Measurements from ENCODE around the gene FAF1.
"Not testable (repeated sequence)": the region's sequence is repeated elsewhere in the genome, so short reads cannot be mapped to it uniquely, and the experiment has no call there.

Gene FAF1

DNA sequence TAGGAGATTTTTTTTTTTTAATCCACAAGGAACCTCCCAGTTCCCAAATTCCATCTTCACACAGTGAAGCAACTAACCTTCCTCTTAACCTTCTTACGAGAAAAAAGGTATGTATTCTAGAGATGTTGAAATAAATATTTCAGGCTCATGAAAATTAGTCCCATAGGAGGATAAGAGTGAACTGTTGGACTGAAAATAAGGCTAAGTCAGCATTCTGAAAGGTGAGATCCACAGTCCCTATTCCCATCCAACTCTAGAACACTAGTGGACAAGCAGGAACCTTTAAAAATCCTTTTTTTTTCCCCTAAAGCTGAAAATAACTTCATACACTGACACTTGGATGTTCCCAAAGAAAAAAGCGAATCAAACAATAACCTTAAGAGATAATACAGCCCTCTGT, 44.4 kb downstream of the FAF1 start:
- Histone ChIP-seq H3K9me3 (ENCODE audit: control insufficient read depth in 1 of 2, low read length in 2 of 2) (peaks cover 0 to 3% of the 10 kb centered on the region in 2 donors), H3K36me3 (ENCODE audit: control insufficient read depth in 1 of 2, insufficient read depth in 2 of 2, low read length in 2 of 2) (no peaks in the 10 kb centered on the region), H3K9ac (ENCODE audit: low read depth in 1 of 2, low read length in 2 of 2) (no peak overlapping the region), H3K4me3 (ENCODE audit: low read depth in 1 of 2, low read length in 2 of 2) (no peak overlapping the region), H3K27ac (ENCODE audit: low read depth, low read length) (no peak overlapping the region), H3K4me1 (ENCODE audit: control insufficient read depth in 1 of 2, insufficient read depth in 2 of 2, low read length in 2 of 2) (no peaks in the 10 kb centered on the region), H3K27me3 (ENCODE audit: control insufficient read depth in 1 of 2, insufficient read depth in 2 of 2, low read length in 2 of 2) (no peaks in the 10 kb centered on the region)

DNA sequence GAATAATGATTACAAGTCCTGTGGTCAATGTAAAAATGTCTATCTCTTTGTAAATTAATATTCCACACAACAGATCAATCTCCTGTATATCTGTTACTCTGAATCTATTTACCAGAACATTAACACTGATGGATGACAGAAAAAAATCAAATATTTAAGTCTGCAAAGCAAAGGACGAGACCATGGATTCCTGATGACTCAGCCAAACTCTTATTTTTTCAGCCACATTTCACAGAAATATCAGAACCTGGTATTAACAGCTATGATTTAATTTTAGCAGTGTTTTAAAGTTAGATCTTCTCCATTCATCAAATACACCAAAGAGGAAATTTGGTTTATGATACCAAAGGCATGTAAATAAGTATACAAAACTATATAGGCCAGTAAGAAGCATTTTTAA, 46.1 kb downstream of the FAF1 start:
- no peak overlapping the region for H3K27ac ChIP-seq (ENCODE audit: low read depth, low read length)

DNA sequence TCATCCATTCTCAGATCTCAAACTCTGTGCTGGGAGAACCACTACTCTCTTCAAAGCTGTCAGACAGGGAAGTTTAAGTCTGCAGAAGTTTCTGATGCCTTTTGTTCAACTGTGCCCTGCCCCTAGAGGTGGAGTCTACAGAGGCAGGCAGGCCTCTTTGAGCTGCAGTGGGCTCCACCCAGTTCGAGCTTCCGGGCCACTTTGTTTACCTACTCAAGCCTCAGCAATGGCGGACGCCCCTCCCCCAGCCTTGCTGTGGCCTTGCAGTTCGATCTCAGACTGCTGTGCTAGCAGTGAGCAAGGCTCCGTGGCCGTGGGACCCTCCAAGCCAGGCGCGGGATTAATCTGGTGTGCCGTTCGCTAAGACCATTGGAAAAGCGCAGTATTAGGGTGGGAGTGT, 49.7 kb downstream of the FAF1 start:
- not testable (repeated sequence) for H3K4me3 ChIP-seq (ENCODE audit: low read depth in 1 of 2, low read length in 2 of 2); H3K36me3 ChIP-seq (ENCODE audit: control insufficient read depth in 1 of 2, insufficient read depth in 2 of 2, low read length in 2 of 2); H3K27me3 ChIP-seq (ENCODE audit: control insufficient read depth in 1 of 2, insufficient read depth in 2 of 2, low read length in 2 of 2); H3K9ac ChIP-seq (ENCODE audit: low read depth in 1 of 2, low read length in 2 of 2); H3K9me3 ChIP-seq (ENCODE audit: control insufficient read depth in 1 of 2, low read length in 2 of 2); H3K27ac ChIP-seq (ENCODE audit: low read depth, low read length); H3K4me1 ChIP-seq (ENCODE audit: control insufficient read depth in 1 of 2, insufficient read depth in 2 of 2, low read length in 2 of 2)

More for the DNA sequence above, 46.1 kb downstream of the FAF1 start:
- Histone ChIP-seq H3K27me3 (ENCODE audit: control insufficient read depth in 1 of 2, insufficient read depth in 2 of 2, low read length in 2 of 2) (no peaks in the 10 kb centered on the region), H3K9ac (ENCODE audit: low read depth in 1 of 2, low read length in 2 of 2) (no peak overlapping the region), H3K36me3 (ENCODE audit: control insufficient read depth in 1 of 2, insufficient read depth in 2 of 2, low read length in 2 of 2) (no peaks in the 10 kb centered on the region), H3K4me3 (ENCODE audit: low read depth in 1 of 2, low read length in 2 of 2) (no peak overlapping the region), H3K4me1 (ENCODE audit: control insufficient read depth in 1 of 2, insufficient read depth in 2 of 2, low read length in 2 of 2) (no peaks in the 10 kb centered on the region), H3K9me3 (ENCODE audit: control insufficient read depth in 1 of 2, low read length in 2 of 2) (no peaks in the 10 kb centered on the region)

DNA sequence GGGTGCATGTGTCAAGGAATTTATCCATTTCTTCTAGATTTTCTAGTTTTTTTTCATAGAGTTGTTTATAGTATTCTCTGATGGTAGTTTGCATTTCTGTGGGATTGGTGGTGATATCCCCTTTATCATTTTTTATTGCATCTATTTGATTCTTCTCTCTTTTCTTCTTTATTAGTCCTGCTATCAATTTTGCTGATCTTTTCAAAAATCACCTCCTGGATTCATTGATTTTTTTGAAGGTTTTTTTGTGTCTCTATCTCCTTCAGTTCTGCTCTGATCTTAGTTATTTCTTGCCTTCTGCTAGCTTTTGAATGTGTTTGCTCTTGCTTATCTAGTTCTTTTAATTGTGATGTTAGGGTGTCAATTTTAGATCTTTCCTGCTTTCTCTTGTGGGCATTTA, 52.5 kb downstream of the FAF1 start:
- H3K9ac ChIP-seq (ENCODE audit: low read depth in 1 of 2, low read length in 2 of 2); H3K27ac ChIP-seq (ENCODE audit: low read depth, low read length); H3K36me3 ChIP-seq (ENCODE audit: control insufficient read depth in 1 of 2, insufficient read depth in 2 of 2, low read length in 2 of 2); H3K4me1 ChIP-seq (ENCODE audit: control insufficient read depth in 1 of 2, insufficient read depth in 2 of 2, low read length in 2 of 2); H3K4me3 ChIP-seq (ENCODE audit: low read depth in 1 of 2, low read length in 2 of 2); H3K9me3 ChIP-seq (ENCODE audit: control insufficient read depth in 1 of 2, low read length in 2 of 2); H3K27me3 ChIP-seq (ENCODE audit: control insufficient read depth in 1 of 2, insufficient read depth in 2 of 2, low read length in 2 of 2): not testable (repeated sequence)

DNA sequence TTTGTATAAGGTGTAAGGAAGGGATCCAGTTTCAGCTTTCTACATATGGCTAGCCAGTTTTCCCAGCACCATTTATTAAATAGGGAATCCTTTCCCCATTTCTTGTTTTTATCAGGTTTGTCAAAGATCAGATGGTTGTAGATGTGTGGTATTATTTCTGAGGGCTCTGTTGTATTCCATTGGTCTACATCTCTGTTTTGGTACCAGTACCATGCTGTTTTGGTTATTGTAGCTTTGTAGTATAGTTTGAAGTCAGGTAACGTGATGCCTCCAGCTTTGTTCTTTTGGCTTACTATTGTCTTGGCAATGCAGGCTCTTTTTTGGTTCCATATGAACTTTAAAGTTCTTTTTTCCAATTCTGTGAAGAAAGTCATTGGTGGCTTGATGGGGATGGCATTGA, 54.0 kb downstream of the FAF1 start:
- H3K36me3 ChIP-seq (ENCODE audit: control insufficient read depth in 1 of 2, insufficient read depth in 2 of 2, low read length in 2 of 2); H3K4me3 ChIP-seq (ENCODE audit: low read depth in 1 of 2, low read length in 2 of 2); H3K27me3 ChIP-seq (ENCODE audit: control insufficient read depth in 1 of 2, insufficient read depth in 2 of 2, low read length in 2 of 2); H3K4me1 ChIP-seq (ENCODE audit: control insufficient read depth in 1 of 2, insufficient read depth in 2 of 2, low read length in 2 of 2); H3K9ac ChIP-seq (ENCODE audit: low read depth in 1 of 2, low read length in 2 of 2); H3K27ac ChIP-seq (ENCODE audit: low read depth, low read length); H3K9me3 ChIP-seq (ENCODE audit: control insufficient read depth in 1 of 2, low read length in 2 of 2): not testable (repeated sequence)

DNA sequence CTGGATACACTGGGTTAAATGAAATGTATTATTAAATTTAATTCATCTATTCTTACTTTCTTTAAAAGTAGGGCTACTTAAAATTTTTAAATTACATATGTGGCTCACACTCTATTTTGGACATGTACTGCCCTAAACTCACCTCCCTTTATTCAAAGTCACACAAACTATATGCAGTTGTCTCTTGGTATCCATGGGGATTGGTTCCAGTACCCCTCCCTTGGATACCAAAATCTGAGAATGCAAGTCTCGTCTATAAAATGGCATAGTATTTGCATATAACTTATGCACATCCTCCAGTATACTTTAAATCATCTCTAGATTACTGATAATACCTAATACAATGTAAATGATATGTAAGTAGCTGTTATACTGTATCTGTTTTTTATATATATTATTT, 57.6 kb downstream of the FAF1 start:
- no peak overlapping the region for H3K27ac ChIP-seq (ENCODE audit: low read depth, low read length)
- no peak overlapping the region for H3K9ac ChIP-seq (ENCODE audit: low read depth in 1 of 2, low read length in 2 of 2)
- no peak overlapping the region for H3K4me3 ChIP-seq (ENCODE audit: low read depth in 1 of 2, low read length in 2 of 2)
- H3K9me3 ChIP-seq (ENCODE audit: control insufficient read depth in 1 of 2, low read length in 2 of 2) = peaks cover 0 to 4% of the 10 kb centered on the region in 2 donors
- no peaks in the 10 kb centered on the region for H3K36me3 ChIP-seq (ENCODE audit: control insufficient read depth in 1 of 2, insufficient read depth in 2 of 2, low read length in 2 of 2)
- H3K4me1 ChIP-seq (ENCODE audit: control insufficient read depth in 1 of 2, insufficient read depth in 2 of 2, low read length in 2 of 2) = no peaks in the 10 kb centered on the region
- no peaks in the 10 kb centered on the region for H3K27me3 ChIP-seq (ENCODE audit: control insufficient read depth in 1 of 2, insufficient read depth in 2 of 2, low read length in 2 of 2)

DNA sequence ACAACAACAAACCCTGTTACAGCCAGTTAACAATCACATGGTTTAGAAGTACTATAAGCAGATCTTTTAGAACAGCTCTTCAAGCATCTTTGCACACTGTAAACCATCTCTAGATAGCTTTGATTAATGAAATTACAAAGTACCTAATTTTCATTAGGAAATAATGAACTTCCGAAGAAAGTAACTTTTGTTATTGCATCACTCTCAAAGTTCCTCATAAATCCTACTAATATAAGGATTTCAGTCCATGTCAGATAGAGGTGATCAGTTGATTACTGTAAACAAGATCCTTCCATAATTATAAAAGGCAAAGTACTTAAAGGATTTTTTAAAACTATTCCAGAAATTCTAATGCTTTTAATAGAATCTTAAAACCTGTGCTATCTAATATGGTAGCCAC, 58.2 kb downstream of the FAF1 start:
- Histone ChIP-seq H3K4me3 (ENCODE audit: low read depth in 1 of 2, low read length in 2 of 2) (no peak overlapping the region), H3K36me3 (ENCODE audit: control insufficient read depth in 1 of 2, insufficient read depth in 2 of 2, low read length in 2 of 2) (no peaks in the 10 kb centered on the region), H3K27ac (ENCODE audit: low read depth, low read length) (no peak overlapping the region), H3K27me3 (ENCODE audit: control insufficient read depth in 1 of 2, insufficient read depth in 2 of 2, low read length in 2 of 2) (no peaks in the 10 kb centered on the region), H3K9ac (ENCODE audit: low read depth in 1 of 2, low read length in 2 of 2) (no peak overlapping the region), H3K4me1 (ENCODE audit: control insufficient read depth in 1 of 2, insufficient read depth in 2 of 2, low read length in 2 of 2) (no peaks in the 10 kb centered on the region), H3K9me3 (ENCODE audit: control insufficient read depth in 1 of 2, low read length in 2 of 2) (peaks cover 0 to 2% of the 10 kb centered on the region in 2 donors)

DNA sequence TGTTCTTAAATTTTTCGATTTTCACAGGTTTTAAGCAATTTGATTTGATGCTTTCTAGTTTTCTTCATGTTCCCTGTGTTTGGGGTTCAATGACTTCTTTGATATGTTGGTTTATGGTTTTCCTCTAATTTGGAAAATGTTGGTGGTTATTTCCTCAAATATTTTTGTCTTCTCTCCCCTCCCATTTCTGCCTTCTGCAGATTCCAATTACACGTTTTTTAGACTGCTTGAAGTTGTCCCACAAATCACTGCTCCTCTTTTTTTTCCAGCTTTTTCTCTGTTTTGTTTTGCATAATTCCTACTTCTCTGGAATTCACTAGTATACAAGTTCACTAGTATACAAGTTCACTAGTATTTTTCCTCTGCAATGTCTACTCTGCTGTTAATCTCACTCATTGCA, 61.3 kb downstream of the FAF1 start:
- Histone ChIP-seq H3K4me3 (ENCODE audit: low read depth in 1 of 2, low read length in 2 of 2) (no peak overlapping the region), H3K9me3 (ENCODE audit: control insufficient read depth in 1 of 2, low read length in 2 of 2) (no peaks in the 10 kb centered on the region), H3K27me3 (ENCODE audit: control insufficient read depth in 1 of 2, insufficient read depth in 2 of 2, low read length in 2 of 2) (no peaks in the 10 kb centered on the region), H3K4me1 (ENCODE audit: control insufficient read depth in 1 of 2, insufficient read depth in 2 of 2, low read length in 2 of 2) (no peaks in the 10 kb centered on the region), H3K27ac (ENCODE audit: low read depth, low read length) (no peak overlapping the region), H3K36me3 (ENCODE audit: control insufficient read depth in 1 of 2, insufficient read depth in 2 of 2, low read length in 2 of 2) (no peaks in the 10 kb centered on the region), H3K9ac (ENCODE audit: low read depth in 1 of 2, low read length in 2 of 2) (no peak overlapping the region)

DNA sequence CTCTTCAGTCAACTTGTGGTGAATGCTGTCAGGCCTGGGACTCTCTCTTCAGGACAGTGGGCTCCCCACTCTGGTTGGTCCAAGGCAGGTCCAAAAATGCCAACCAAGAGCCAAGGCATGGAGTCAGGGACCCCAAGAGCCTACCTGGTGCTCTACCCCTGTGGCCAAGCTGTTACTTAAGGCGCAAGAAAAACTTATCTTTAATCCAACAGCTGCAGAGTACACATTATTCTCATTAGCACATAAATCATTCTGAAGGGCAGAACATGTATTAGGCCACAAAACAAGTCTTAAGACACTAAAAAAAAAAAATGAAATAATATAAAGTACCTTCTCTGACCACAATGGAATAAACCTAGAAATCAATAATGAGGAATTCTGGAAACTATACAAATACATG, 65.7 kb downstream of the FAF1 start:
- Histone ChIP-seq H3K9ac (ENCODE audit: low read depth in 1 of 2, low read length in 2 of 2) (no peak overlapping the region), H3K36me3 (ENCODE audit: control insufficient read depth in 1 of 2, insufficient read depth in 2 of 2, low read length in 2 of 2) (no peaks in the 10 kb centered on the region), H3K27ac (ENCODE audit: low read depth, low read length) (no peak overlapping the region), H3K9me3 (ENCODE audit: control insufficient read depth in 1 of 2, low read length in 2 of 2) (no peaks in the 10 kb centered on the region), H3K4me1 (ENCODE audit: control insufficient read depth in 1 of 2, insufficient read depth in 2 of 2, low read length in 2 of 2) (no peaks in the 10 kb centered on the region), H3K4me3 (ENCODE audit: low read depth in 1 of 2, low read length in 2 of 2) (no peak overlapping the region), H3K27me3 (ENCODE audit: control insufficient read depth in 1 of 2, insufficient read depth in 2 of 2, low read length in 2 of 2) (no peaks in the 10 kb centered on the region)

DNA sequence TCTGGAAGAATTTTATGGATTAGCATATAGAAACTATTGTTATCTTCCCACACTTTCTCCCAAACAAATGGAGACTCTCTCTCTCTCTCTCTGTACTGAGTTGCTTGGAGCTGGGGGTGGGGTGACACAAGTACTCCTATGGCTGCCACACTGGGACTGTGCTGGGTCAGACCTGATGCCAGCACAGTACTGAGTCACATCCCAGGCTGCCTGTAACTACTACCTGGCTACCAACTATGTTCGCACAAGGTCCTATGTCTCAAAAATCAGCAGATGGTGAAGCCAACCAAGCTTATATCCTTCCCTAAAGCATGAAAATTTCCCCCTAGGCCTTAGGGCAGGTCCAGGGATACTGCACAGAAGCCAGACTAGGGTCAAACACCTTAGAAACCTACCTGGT, 66.6 kb downstream of the FAF1 start:
- H3K9ac ChIP-seq (ENCODE audit: low read depth in 1 of 2, low read length in 2 of 2) = no peak overlapping the region
- H3K27me3 ChIP-seq (ENCODE audit: control insufficient read depth in 1 of 2, insufficient read depth in 2 of 2, low read length in 2 of 2) = no peaks in the 10 kb centered on the region
- H3K36me3 ChIP-seq (ENCODE audit: control insufficient read depth in 1 of 2, insufficient read depth in 2 of 2, low read length in 2 of 2) = no peaks in the 10 kb centered on the region
- no peaks in the 10 kb centered on the region for H3K9me3 ChIP-seq (ENCODE audit: control insufficient read depth in 1 of 2, low read length in 2 of 2)
- H3K4me1 ChIP-seq (ENCODE audit: control insufficient read depth in 1 of 2, insufficient read depth in 2 of 2, low read length in 2 of 2) = no peaks in the 10 kb centered on the region
- H3K27ac ChIP-seq (ENCODE audit: low read depth, low read length) = no peak overlapping the region
- no peak overlapping the region for H3K4me3 ChIP-seq (ENCODE audit: low read depth in 1 of 2, low read length in 2 of 2)

DNA sequence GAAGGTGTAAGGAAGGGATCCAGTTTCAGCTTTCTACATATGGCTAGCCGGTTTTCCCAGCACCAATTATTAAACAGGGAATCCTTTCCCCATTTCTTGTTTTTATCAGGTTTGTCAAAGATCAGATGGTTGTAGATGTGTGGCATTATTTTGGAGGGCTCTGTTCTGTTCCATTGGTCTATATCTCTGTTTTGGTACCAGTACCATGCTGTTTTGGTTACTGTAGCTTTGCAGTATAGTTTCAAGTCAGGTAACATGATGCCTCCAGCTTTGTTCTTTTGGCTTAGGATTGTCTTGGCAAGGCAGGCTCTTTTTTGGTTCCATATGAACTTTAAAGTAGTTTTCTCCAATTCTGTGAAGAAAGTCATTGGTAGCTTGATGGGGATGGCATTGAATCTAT, 72.5 kb downstream of the FAF1 start:
- not testable (repeated sequence) for H3K4me1 ChIP-seq (ENCODE audit: control insufficient read depth in 1 of 2, insufficient read depth in 2 of 2, low read length in 2 of 2); H3K36me3 ChIP-seq (ENCODE audit: control insufficient read depth in 1 of 2, insufficient read depth in 2 of 2, low read length in 2 of 2); H3K27ac ChIP-seq (ENCODE audit: low read depth, low read length); H3K4me3 ChIP-seq (ENCODE audit: low read depth in 1 of 2, low read length in 2 of 2); H3K9ac ChIP-seq (ENCODE audit: low read depth in 1 of 2, low read length in 2 of 2); H3K27me3 ChIP-seq (ENCODE audit: control insufficient read depth in 1 of 2, insufficient read depth in 2 of 2, low read length in 2 of 2); H3K9me3 ChIP-seq (ENCODE audit: control insufficient read depth in 1 of 2, low read length in 2 of 2)

Data from duodenal mucosa (tissue), 2 donors.